ENCODE results near the gene DYNLT1.

The DYNLT1 gene

DNA sequence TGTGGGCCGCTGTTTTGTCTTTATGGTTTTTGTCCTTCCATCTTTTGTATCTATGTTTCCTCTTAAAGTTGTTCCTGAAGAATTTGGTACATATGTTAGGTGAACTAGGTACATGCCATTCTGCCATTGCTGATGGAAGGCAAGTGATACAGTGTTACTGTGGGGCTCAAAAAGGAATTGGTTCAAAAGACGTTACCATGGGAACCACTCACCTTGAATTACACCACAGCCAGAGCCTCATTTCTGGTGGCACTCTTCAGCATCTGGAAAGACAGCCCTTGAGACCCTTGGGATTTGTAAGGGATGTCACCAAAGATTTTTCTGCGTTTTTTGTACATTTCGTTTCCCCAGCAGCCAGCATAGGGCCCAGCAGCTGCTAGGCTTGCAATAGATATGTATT is 52.7 kb downstream of the DYNLT1 start:
- DNase-seq: no peak

DNA sequence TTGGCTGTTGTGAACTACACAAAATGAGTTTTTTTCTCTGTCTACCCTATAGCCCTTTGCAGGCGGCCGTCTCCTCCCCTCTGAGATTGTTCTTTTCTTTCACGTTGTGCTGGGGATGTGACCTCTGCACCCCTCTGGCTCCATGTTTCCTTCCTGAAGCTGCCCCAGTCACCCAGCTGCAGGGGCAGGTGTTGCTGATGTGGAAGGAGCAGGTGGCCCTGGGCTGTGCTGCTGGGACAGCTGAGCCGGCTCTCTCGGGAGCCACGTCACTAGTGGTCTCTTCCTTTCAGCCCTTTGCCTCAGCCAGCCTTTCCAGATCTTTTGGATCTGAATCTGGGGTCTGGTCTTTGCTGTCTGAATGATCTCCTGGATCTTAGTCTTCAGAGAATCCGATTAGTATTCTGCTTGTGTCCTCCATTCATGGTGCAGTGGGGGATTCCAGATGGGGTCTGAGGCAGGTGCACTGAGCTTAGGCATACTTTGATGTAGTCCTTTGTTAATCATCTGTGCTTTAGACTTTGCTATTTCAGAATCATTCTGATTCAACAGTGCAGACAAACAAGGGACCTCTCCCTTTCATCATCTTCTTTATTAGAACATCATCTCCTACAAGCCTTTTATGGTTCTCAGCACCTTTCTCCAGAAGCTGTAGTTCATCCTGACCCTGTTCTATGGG is 53.3 kb downstream of the DYNLT1 start:
- no peak for DNase-seq

DNA sequence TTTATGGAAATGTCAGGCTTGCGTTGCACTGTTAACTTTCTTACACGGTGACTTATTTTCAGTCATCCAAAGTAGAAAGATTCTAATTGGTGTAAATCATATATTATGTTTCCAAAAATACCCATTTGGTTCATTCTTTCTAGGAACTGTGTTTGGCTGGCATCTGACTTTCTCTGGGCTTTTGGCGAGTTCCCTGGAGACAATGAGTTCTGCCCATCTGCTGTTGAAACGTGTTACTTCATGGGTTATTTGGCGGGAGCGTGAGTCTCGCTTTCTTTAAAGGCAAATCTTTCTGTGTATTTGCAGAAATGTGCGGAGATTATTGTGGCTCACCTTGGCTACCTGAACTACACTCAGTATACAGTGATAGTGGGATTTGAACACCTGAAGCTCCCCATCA is 55.2 kb downstream of the DYNLT1 start:
- peak; percentile 57 for DNase-seq

DNA sequence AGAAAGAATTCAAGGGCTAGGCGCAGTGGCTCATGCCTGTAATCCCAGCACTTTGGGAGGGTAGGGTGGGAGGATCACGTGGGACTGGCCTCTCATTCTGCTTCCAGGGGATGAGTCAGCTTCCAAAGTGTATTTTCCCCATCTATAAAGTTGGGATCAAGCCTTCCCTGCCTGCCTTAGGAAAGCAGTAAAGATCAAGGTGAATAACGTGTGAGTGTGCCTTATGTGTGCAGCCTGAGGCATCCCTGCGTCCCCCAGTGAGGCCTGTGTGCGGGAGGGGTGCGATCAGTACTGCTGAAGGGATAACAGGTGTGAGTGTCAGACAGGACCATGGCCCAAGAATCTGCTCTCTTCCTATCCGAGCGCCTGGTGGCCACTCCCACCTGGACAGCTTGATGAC is 57.9 kb downstream of the DYNLT1 start:
- no peak for DNase-seq
